Fibroblast of villous mesenchyme (primary cell): ENCODE results near the gene UMPS. TPM values are rescaled to one million over a fixed set of nuclear protein-coding genes. Genes with fewer than 3 reads are reported as not detected.
A peak's percentile ranks its signal among the peaks of the same experiment; 100 is the strongest.

ENCODE experiments used
- DNase-seq: peaks from one replicate; pipeline ENCODE4 v3.0.0-alpha.2; 2010; ENCODE audit warnings: low read depth
- H3K4me3 ChIP-seq: 2 replicates; pipeline ENCODE4 v1.5.1; 2011; ENCODE audit warnings: low read depth, mild to moderate bottlenecking, low read length
- total RNA-seq: library from RNA; depleted of rRNA; stranded (reverse); fragments of >200 nt; gene quantifications from 2 replicates; pipeline ENCODE4 v1.2.3, GENCODE V29; 2012
- TF ChIP-seq, protein P1 (sequence below): IDR thresholded peaks from 2 replicates; pipeline ENCODE4 v1.5.1; 2012; ENCODE audit warnings: low read depth, mild to moderate bottlenecking, low read length; ENCODE audit not compliant: insufficient read depth

UMPS gene
- total RNA-seq, 1 donor, result 31.1 TPM

DNA sequence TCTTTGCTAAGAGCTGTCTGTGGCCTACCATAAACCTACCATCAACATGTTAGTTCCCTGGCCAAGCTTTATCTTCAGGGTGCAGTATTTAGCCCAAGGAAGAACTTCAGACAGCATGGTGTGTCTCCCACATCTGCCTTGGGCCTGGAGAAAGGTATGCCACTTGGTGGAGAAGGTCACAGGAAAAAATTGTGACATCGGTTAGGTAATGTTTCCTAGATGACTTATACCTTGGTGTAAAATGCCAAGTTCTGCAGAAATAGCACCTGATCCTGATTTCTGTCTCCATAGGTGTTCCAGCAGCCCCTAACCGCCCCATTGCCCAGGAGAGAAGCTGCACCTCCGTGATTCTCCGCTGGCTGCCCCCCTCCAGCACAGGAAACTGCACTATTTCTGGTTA, 33.0 kb upstream of the UMPS start:
- no peak for DNase-seq
- no peak overlapping the region for H3K4me3 ChIP-seq
- TF ChIP-seq, protein P1, sequence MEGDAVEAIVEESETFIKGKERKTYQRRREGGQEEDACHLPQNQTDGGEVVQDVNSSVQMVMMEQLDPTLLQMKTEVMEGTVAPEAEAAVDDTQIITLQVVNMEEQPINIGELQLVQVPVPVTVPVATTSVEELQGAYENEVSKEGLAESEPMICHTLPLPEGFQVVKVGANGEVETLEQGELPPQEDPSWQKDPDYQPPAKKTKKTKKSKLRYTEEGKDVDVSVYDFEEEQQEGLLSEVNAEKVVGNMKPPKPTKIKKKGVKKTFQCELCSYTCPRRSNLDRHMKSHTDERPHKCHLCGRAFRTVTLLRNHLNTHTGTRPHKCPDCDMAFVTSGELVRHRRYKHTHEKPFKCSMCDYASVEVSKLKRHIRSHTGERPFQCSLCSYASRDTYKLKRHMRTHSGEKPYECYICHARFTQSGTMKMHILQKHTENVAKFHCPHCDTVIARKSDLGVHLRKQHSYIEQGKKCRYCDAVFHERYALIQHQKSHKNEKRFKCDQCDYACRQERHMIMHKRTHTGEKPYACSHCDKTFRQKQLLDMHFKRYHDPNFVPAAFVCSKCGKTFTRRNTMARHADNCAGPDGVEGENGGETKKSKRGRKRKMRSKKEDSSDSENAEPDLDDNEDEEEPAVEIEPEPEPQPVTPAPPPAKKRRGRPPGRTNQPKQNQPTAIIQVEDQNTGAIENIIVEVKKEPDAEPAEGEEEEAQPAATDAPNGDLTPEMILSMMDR, result no peak

DNA sequence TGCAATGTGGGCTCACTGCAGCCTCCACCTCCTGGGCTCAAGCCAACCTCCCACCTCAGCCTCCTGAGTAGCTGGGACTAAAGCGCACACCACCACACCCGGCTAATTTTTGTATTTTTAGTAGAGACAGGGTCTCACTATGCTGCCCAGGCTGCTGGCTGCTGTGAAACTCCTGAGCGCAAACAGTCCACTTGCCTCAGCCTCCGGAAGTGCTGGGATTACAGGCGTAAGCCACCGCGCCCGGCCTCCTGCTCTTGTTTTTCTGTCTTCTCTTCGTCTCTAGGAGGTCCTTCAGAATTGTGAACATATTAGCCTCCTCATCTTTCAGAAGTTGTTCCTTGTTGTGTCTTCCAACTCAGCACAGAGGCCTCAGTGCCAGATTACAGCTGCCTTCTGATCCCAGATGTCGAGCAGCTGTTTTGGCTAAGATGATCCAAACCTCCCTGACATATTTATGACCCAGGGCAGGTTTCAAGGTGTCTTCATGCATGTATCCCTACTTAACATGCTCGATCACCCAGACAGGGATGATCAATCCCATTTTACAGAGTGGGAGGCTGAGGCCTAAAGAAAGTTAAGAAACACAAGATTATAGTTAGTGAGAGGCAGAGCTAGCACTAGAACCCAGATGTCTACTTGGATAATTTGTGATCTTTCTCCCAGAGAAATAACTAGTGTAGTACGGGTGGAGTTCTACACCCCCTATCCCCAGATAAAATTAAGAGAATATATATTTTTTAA, 32.1 kb upstream of the UMPS start:
- TF ChIP-seq, protein P1, result no peak
- DNase-seq, result no peak
- no peak overlapping the region for H3K4me3 ChIP-seq

DNA sequence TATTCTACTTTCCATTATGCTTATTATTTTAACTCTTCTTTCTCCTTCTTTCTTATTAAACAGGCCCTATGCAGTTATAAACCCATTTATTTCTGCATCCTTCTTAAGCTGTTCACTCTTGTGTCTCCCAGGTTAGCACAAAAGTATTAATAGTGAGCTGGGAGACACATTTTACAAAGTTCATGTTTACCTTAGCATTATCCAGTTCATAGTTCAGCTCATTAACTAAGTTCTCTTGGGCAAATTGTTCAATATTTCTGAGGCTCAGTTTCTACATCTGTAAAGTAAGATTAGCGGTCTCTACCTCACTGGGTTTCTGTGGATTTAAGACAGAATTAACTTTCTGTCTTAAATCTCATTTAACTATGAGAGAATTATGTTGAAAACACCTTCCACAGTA, 31.2 kb upstream of the UMPS start:
- TF ChIP-seq, protein P1, result no peak
- H3K4me3 ChIP-seq, result no peak overlapping the region
- no peak for DNase-seq

DNA sequence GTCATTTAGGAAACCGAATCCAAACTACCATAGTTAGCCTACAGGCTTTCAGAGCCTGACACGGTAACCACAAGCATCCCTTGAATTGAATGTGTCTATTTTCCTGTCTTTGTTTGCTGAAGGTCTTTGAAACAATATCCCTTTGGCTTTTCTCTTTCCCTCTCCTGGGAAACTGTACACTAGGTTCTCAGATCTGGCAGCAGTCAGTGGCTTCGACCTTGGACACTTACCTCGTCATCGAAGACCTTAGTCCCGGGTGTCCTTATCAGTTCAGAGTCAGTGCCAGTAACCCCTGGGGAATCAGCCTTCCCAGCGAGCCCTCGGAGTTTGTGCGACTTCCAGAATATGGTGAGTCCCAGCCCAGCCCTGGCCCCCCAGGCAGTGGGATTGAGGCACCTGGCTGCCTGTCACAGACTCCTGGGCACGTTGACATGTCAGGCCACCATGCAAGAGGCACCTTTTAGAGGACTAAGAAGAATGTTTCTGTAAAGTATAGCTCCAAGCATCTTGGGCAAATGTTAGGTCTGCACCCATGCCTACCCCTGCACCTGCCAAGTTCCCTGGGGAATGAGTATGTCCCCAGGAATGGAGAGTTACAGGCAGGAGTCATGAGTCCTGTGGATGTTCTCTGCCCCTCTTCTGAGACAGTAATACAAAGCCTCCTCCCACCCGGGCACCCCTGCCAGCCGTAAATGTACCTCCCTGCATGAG, 30.4 kb upstream of the UMPS start:
- no peak for DNase-seq
- TF ChIP-seq, protein P1, result no peak
- H3K4me3 ChIP-seq, result no peak overlapping the region

DNA sequence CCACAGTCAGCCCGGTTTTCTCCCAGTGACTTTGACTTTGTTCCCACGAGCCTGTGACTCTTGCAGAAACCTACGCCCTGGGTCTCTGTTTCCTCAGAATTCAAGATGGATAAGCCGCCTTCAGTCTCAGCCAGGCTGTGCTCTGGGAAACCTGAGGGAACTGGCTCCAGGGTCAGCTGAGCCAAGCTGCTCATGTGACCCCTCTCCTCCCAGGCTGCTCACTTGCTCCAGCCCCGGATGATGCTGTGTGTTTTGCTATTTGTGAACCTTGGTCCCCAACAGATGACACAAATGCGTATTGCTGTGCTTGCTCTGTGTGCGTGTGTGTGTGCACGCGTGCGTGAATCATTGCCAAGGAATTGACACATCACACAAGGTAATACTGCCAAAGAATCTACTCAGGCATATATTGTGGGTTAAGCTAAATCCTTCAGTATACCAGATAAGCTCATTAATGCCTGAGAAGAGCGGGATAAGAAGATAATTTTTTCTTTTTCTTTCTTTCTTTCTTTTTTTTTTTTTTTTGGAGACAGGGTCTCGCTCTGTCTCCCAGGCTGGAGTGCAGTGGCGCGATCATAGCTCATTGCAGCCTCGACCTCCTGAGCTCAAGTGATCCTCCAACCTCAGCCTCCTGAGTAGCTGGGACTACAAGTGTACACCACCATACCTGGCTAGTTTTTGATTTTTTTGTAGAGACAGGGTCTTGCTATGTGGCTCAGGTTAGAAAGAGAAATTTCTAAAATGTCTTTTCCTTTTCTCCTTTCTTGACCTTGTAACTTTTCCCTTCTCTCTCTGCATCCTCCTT, 29.2 kb upstream of the UMPS start:
- TF ChIP-seq, protein P1, result no peak
- DNase-seq, result no peak
- no peak overlapping the region for H3K4me3 ChIP-seq

DNA sequence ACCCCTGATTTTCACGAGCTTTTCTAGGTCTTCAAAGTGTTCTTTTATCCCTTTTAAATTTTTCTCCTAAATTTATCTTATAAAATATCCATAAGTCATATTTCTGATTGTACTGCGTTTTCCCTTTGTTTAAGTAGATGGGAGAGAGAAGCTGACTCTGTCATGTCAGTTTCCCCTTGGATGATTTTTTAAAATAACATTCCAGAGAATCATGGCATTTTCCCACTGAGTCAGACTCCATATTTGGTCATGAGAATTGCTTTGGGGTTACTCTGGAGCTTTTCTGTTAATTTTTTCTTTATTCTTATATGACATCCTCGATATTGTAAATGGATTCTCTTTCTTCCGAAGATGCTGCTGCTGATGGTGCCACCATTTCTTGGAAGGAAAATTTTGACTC, 28.6 kb upstream of the UMPS start:
- TF ChIP-seq, protein P1, result no peak
- DNase-seq, result peak; percentile 24

More for the DNA sequence above, 28.6 kb upstream of the UMPS start:
- H3K4me3 ChIP-seq, result no peak overlapping the region
